Stimulated activated CD4-positive, alpha-beta T cell treated with anti-CD3 and anti-CD28 coated beads, Interleukin-4, amount 100 ng/mL, for 1 hour (primary cell): ENCODE results near the gene FHAD1.
"Not testable (repeated sequence)": the region's sequence is repeated elsewhere in the genome, so short reads cannot be mapped to it uniquely, and the experiment has no call there.

Experiments used
- DNase-seq: peaks from one replicate; pipeline ENCODE4 v3.0.0-alpha.2; 2020

The FHAD1 gene

GRCh38 chr1:15350151-15350550 is 103.1 kb downstream of the FHAD1 start:
- DNase-seq = no peak

- no peak for DNase-seq
Observed at GRCh38 chr1:15350551-15351200, 103.7 kb downstream of the FHAD1 start.

- no peak for DNase-seq
Observed at GRCh38 chr1:15351310-15351709, 104.3 kb downstream of the FHAD1 start.

- peak; percentile 12 for DNase-seq
Observed at GRCh38 chr1:15352128-15352957, 105.3 kb downstream of the FHAD1 start.

- no peak for DNase-seq
Observed at GRCh38 chr1:15353839-15354579, 107.0 kb downstream of the FHAD1 start.

GRCh38 chr1:15354580-15354965 is 107.5 kb downstream of the FHAD1 start:
- no peak for DNase-seq

- DNase-seq = no peak
Observed at GRCh38 chr1:15355968-15356625, 109.1 kb downstream of the FHAD1 start.

GRCh38 chr1:15357612-15358207 is 110.7 kb downstream of the FHAD1 start:
- no peak for DNase-seq

GRCh38 chr1:15358565-15359133 is 111.6 kb downstream of the FHAD1 start:
- DNase-seq = no peak

- no peak for DNase-seq
Observed at GRCh38 chr1:15360700-15361099, 113.7 kb downstream of the FHAD1 start.

- DNase-seq = no peak
Observed at GRCh38 chr1:15362096-15362736, 115.2 kb downstream of the FHAD1 start.

- DNase-seq = no peak
Observed at GRCh38 chr1:15362737-15363128, 115.7 kb downstream of the FHAD1 start.

- no peak for DNase-seq
Observed at GRCh38 chr1:15364740-15365139, 117.7 kb downstream of the FHAD1 start.

- DNase-seq = no peak
Observed at GRCh38 chr1:15368888-15369287, 121.9 kb downstream of the FHAD1 start.

- DNase-seq = no peak
Observed at GRCh38 chr1:15370268-15370667, 123.2 kb downstream of the FHAD1 start.

GRCh38 chr1:15370781-15371520 is 123.9 kb downstream of the FHAD1 start:
- DNase-seq = no peak

- no peak for DNase-seq
Observed at GRCh38 chr1:15371610-15372545, 124.9 kb downstream of the FHAD1 start.

GRCh38 chr1:15378729-15379128 is 131.7 kb downstream of the FHAD1 start:
- no peak for DNase-seq

GRCh38 chr1:15379151-15379550 is 132.1 kb downstream of the FHAD1 start:
- DNase-seq = not testable (repeated sequence)
